HTR-8/SVneo (cell line): ENCODE data around the gene VEGFB.

ENCODE experiments used
- DNase-seq: peaks from one replicate; pipeline ENCODE4 v3.0.0; 2011; ENCODE audit warnings: low spot score, mixed read lengths; ENCODE audit not compliant: insufficient read length
- FAIRE-seq: peaks from 2 replicates; lab custom pipeline; 2011; peaks lifted over from hg19 to GRCh38; lab: Jason Lieb, UNC

VEGFB gene

GRCh38 chr11:64275031-64275800 is 40.8 kb downstream of the VEGFB start:
- FAIRE-seq (no peak), DNase-seq (no peak)

DNA sequence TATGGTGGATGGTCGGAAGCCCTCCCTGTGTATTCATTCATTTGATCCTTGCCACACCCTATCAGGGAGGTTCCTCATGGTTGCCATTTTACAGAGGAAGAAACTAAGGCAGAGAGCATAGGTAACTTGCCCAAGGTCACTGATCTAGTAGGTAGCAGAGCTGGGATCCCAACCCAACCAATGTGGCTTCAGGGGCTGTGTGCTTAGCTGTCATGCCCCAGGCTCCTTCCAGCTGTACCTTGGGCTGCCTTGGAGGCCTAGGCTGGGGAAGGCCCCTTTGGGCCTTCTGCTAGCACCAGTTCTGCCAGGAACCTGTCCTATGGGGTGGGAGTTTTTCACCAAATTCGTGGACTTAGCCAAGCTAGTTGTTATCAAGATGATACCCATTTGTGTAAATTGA is 41.5 kb downstream of the VEGFB start:
- DNase-seq (no peak), FAIRE-seq (no peak)

DNA sequence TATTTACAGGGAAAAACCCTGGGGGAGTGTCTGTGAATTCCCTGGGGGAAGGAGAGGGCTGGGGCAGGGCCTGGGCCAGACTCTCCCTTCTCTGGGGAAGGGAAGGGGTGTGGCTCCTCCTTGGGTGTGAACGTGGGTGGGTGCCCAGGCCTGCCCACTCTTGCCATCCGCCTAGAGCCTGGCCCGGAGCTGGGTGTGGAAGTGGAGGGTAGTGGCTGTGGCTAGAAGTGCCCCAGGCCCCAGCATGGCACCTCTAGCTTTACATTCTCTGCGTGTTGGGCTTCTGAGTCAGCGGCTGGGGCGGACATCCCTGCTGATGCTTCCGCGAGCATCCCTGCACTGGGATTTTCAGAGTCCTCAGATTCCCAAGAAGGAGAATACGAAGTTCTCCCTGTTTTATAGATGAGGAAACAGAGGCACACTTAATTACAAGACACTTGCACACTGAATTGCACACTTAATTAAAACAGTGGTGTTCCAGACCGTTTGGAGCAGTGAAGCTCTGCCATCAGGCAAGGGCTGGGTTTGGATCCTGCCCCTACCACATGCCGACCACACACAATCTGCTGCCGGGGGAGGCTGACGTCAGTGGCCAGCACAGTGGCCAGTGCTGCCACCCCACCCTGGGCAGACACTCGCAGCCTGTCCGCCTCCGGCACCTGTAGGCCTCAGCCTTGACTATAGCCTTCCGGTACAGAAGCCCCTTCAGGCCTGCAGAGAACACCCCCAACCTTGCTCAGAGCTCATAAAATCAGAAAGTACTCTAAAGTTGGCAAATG is 42.5 kb downstream of the VEGFB start:
- DNase-seq (peak; percentile 23), FAIRE-seq (no peak)

GRCh38 chr11:64278576-64279190 is 44.3 kb downstream of the VEGFB start:
- FAIRE-seq = no peak
- DNase-seq = no peak

- FAIRE-seq (no peak), DNase-seq (no peak)
Observed at GRCh38 chr11:64281957-64282770, 47.8 kb downstream of the VEGFB start.

- FAIRE-seq (no peak), DNase-seq (no peak)
Observed at GRCh38 chr11:64283092-64283491, 48.7 kb downstream of the VEGFB start.

- FAIRE-seq (peak; percentile 77), DNase-seq (peak; percentile 96)
Observed at GRCh38 chr11:64284048-64284961, 49.9 kb downstream of the VEGFB start, which contains the start of gene BAD. TSS of gene BAD (minus strand) at chr11:64284665. CDS start at chr11:64284368, 297 bp downstream.

- DNase-seq (peak; percentile 78), FAIRE-seq (peak; percentile 54)
Observed at GRCh38 chr11:64284962-64285884, 50.8 kb downstream of the VEGFB start, which contains the start of gene GPR137. TSS of gene GPR137 (plus strand) at chr11:64285848. CDS start at chr11:64286525, 677 bp downstream.

- DNase-seq = no peak
- FAIRE-seq = no peak
Observed at GRCh38 chr11:64285885-64286800, 51.8 kb downstream of the VEGFB start.

DNA sequence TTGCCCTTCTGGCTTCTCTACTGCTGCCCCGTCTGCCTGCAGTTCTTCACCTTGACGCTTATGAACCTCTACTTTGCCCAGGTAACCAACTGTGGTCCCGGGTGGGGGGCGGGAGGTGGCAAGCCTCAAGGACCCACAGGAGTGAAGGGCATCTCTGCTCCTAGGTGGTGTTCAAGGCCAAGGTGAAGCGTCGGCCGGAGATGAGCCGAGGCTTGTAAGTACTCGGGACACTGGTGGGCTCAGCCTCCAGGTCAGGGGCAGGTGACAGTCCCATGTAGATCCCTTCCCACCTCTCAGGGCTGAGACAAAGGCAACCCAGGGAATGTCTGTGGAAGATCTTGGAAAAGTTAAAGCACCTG is 52.4 kb downstream of the VEGFB start:
- FAIRE-seq = no peak
- DNase-seq = no peak

GRCh38 chr11:64287676-64288352 is 53.4 kb downstream of the VEGFB start:
- no peak for FAIRE-seq
- no peak for DNase-seq

- DNase-seq = no peak
- no peak for FAIRE-seq
Observed at GRCh38 chr11:64288353-64288750, 54.0 kb downstream of the VEGFB start.
